HCT116 (cell line): ENCODE measurements around the gene TSC2. TPM values are rescaled to one million over a fixed set of nuclear protein-coding genes. Genes with fewer than 3 reads are reported as not detected.

ENCODE experiments used
- ATAC-seq: fragments of 200-7000 bp; cut with Tn5 transposase; 2 replicates; pipeline ENCODE4 v1.9.1; 2020; ENCODE audit warnings: mild to moderate bottlenecking, moderate library complexity
- BruUV-seq: library from RNA; stranded (reverse); fragments of 400-500 nt; replicated peaks from 2 replicates; lab custom pipeline; 2021; lab: Mats Ljungman, UMichigan
- CTCF ChIA-PET: fragments of 300-600 bp; sonication (Branson Sonifier 250); formaldehyde crosslinking; loops from one replicate; lab custom pipeline; 2021; ENCODE audit warnings: antibody characterized with exemption; lab: Charles Lee
- POLR2A ChIA-PET: fragments of 300-600, 350-600 bp; sonication (Branson Sonifier 250); formaldehyde crosslinking; loops from one replicate; lab custom pipeline; 2021; ENCODE audit warnings: antibody characterized with exemption; lab: Charles Lee
- RAD21 ChIA-PET, 2 experiments: fragments of 300-600 bp; sonication (Branson Sonifier 250); formaldehyde crosslinking; loops; one replicate each; lab custom pipeline; 2023; ENCODE audit warnings: low total read pairs in 2 of 2; ENCODE audit not compliant: uncharacterized antibody in 2 of 2, unreplicated experiment in 2 of 2, low non-redundant PET in 1 of 2; lab: Charles Lee
- DNase-seq: peaks from one replicate; pipeline ENCODE4 v3.0.0-alpha.2; 2010; ENCODE audit warnings: low read depth, low spot score
- H2AFZ ChIP-seq: fragments of 200-600 bp; shearing (Covaris generic), sonication (generic); 2 replicates; pipeline ENCODE4 v1.6.1; 2017; ENCODE audit warnings: low read depth, mixed run types, mixed read lengths, antibody characterized with exemption, low read length; ENCODE audit not compliant: poor library complexity, severe bottlenecking
- H3K27ac ChIP-seq: 2 replicates; pipeline ENCODE4 v1.5.1; 2012; ENCODE audit warnings: low read depth, low read length
- H3K27me3 ChIP-seq: fragments of 200-600 bp; sonication (generic); 2 replicates; pipeline ENCODE4 v1.6.1; 2016; ENCODE audit warnings: mixed run types, low read length, mixed read lengths; ENCODE audit not compliant: insufficient read depth
- H3K36me3 ChIP-seq, 2 experiments: fragments of 200-500 bp in 1 of 2; fragments of 200-600 bp in 1 of 2; sonication (Bioruptor generic) in 1 of 2; sonication (generic) in 1 of 2; 2 replicates each; pipeline versions ENCODE4 v1.5.1 to v1.6.1; 2014 to 2016; ENCODE audit warnings: low read length in 2 of 2, inconsistent platforms in 1 of 2, mixed read lengths in 1 of 2, mixed run types in 1 of 2; ENCODE audit not compliant: insufficient read depth in 2 of 2, control insufficient read depth in 1 of 2
- H3K4me1 ChIP-seq, 2 experiments: fragments of 200-600 bp in 1 of 2; sonication (generic) in 1 of 2; 2 replicates each; pipeline versions ENCODE4 v1.5.1 to v1.6.1; 2012 to 2017; ENCODE audit warnings: low read length in 2 of 2, inconsistent platforms in 1 of 2, mild to moderate bottlenecking in 1 of 2, mixed read lengths in 1 of 2, mixed run types in 1 of 2, moderate library complexity in 1 of 2; ENCODE audit not compliant: insufficient read depth in 2 of 2, control insufficient read depth in 1 of 2
- H3K4me2 ChIP-seq: fragments of 200-600 bp; sonication (generic); 2 replicates; pipeline ENCODE4 v1.6.1; 2017; ENCODE audit warnings: mixed run types, low read length, mixed read lengths
- H3K4me3 ChIP-seq, 2 experiments: fragments of 200-600 bp in 1 of 2; sonication (generic) in 1 of 2; replicated peaks in 1 of 2; 2 replicates each; pipeline ENCODE4 v1.5.1; 2011 to 2016; ENCODE audit warnings: low read length in 2 of 2, control low read depth in 1 of 2, low read depth in 1 of 2, mild to moderate bottlenecking in 1 of 2, mixed read lengths in 1 of 2, mixed run types in 1 of 2
- H3K79me2 ChIP-seq: fragments of 200-600 bp; sonication (generic); 2 replicates; pipeline ENCODE4 v1.6.1; 2017; ENCODE audit warnings: mild to moderate bottlenecking, mixed run types, low read length, moderate library complexity, mixed read lengths; ENCODE audit not compliant: insufficient read depth
- H3K9ac ChIP-seq: fragments of 200-600 bp; sonication (generic); 2 replicates; pipeline ENCODE4 v1.6.1; 2016; ENCODE audit warnings: low read length, mixed read lengths
- H3K9me2 ChIP-seq: fragments of 200-600 bp; sonication (generic), shearing (Covaris generic); 2 replicates; pipeline ENCODE4 v1.6.1; 2017; ENCODE audit warnings: mixed run types, mild to moderate bottlenecking, moderate library complexity; ENCODE audit not compliant: insufficient read depth
- H3K9me3 ChIP-seq, 2 experiments: fragments of 200-500 bp in 1 of 2; fragments of 200-600 bp in 1 of 2; sonication (Bioruptor generic) in 1 of 2; sonication (generic) in 1 of 2; 2 replicates each; pipeline ENCODE4 v1.6.1; 2014 to 2017; ENCODE audit warnings: low read length in 2 of 2, mixed read lengths in 2 of 2, inconsistent platforms in 1 of 2, low read depth in 1 of 2, mild to moderate bottlenecking in 1 of 2, mixed run types in 1 of 2, moderate library complexity in 1 of 2; ENCODE audit not compliant: control insufficient read depth in 1 of 2, insufficient read depth in 1 of 2
- H4K20me1 ChIP-seq: fragments of 200-600 bp; sonication (generic), shearing (Covaris generic); 2 replicates; pipeline ENCODE4 v1.6.1; 2017; ENCODE audit warnings: mixed run types, mild to moderate bottlenecking, moderate library complexity; ENCODE audit not compliant: insufficient read depth
- ATF3 ChIP-seq: IDR thresholded peaks from 2 replicates; pipeline ENCODE4 v1.6.1; 2012
- CBX3 ChIP-seq: IDR thresholded peaks from 2 replicates; pipeline ENCODE4 v1.6.1; 2012; ENCODE audit warnings: low read depth
- EGR1 ChIP-seq: IDR thresholded peaks from 2 replicates; pipeline ENCODE4 v1.6.1; 2012; ENCODE audit warnings: low read depth
- ELF1 ChIP-seq: IDR thresholded peaks from 2 replicates; pipeline ENCODE4 v1.6.1; 2012; ENCODE audit warnings: low read depth, borderline replicate concordance
- EZH2 ChIP-seq: fragments of 200-600 bp; sonication (generic); IDR thresholded peaks from 2 replicates; pipeline ENCODE4 v1.6.1; 2017; ENCODE audit warnings: antibody characterized with exemption, mixed run types
- EZH2phosphoT487 ChIP-seq: fragments of 200-600 bp; IDR thresholded peaks from 2 replicates; pipeline ENCODE4 v1.6.1; 2018; ENCODE audit warnings: antibody characterized with exemption, borderline replicate concordance
- FOSL1 ChIP-seq: IDR thresholded peaks from 2 replicates; pipeline ENCODE4 v1.6.1; 2012; ENCODE audit warnings: low read depth
- JUND ChIP-seq: IDR thresholded peaks from 2 replicates; pipeline ENCODE4 v1.6.1; 2012
- MAX ChIP-seq: IDR thresholded peaks from 2 replicates; pipeline ENCODE4 v1.6.1; 2012
- POLR2A ChIP-seq: IDR thresholded peaks from 2 replicates; pipeline ENCODE4 v1.7.0; 2011; ENCODE audit warnings: borderline replicate concordance; ENCODE audit not compliant: insufficient read depth, insufficient read length; ENCODE audit errors: extremely low read depth
- SIN3A ChIP-seq: IDR thresholded peaks from 2 replicates; pipeline ENCODE4 v1.6.1; 2012; ENCODE audit warnings: low read depth
- SP1 ChIP-seq: IDR thresholded peaks from 2 replicates; pipeline ENCODE4 v1.6.1; 2012; ENCODE audit warnings: low read depth
- SRF ChIP-seq: IDR thresholded peaks from 2 replicates; pipeline ENCODE4 v1.6.1; 2012; ENCODE audit warnings: low read depth
- TCF7L2 ChIP-seq: IDR thresholded peaks from 2 replicates; pipeline ENCODE4 v1.7.0; 2011; ENCODE audit warnings: borderline replicate concordance, inconsistent platforms; ENCODE audit not compliant: insufficient read depth, insufficient read length; ENCODE audit errors: extremely low read depth
- ZBTB33 ChIP-seq: IDR thresholded peaks from 2 replicates; pipeline ENCODE4 v1.6.1; 2011; ENCODE audit warnings: mild to moderate bottlenecking, low read length, moderate library complexity; ENCODE audit not compliant: insufficient replicate concordance; ENCODE audit errors: extremely low read depth
- ZNF274 ChIP-seq: fragments of 200-500 bp; sonication (Bioruptor generic); IDR thresholded peaks from 2 replicates; pipeline ENCODE4 v1.6.1; 2014; ENCODE audit warnings: mild to moderate bottlenecking, low read depth, low read length, inconsistent platforms
- intact Hi-C: fragments of 100-400 bp; cut with micrococcal nuclease; formaldehyde crosslinking; loops from 2 replicates; pipeline ENCODE4 v1.10.0; 2022
- total RNA-seq: library from RNA; stranded (reverse); gene quantifications from one replicate; pipeline ENCODE4 v1.2.1, GENCODE V29; 2021; ENCODE audit not compliant: unreplicated experiment

The TSC2 gene
- total RNA-seq, 1 experiment from 2014 or later, result 74.1 TPM

- ATAC-seq, result no peak
- CTCF ChIA-PET, result no interaction called here
- no peaks in the 10 kb centered on the region for H3K27me3 ChIP-seq
- peak overlapping the region; percentile 99 for H3K4me2 ChIP-seq
- RAD21 ChIA-PET, result interaction anchor here in 1 of 2 experiments (1.2 kb wide), 1 partner anchor 112 kb away, joined by 3 read pairs; no protein-coding TSS in a partner anchor
- H3K9me3 ChIP-seq, result no peaks in the 10 kb centered on the region
- POLR2A ChIA-PET, result no interaction called here
- H3K79me2 ChIP-seq, result peaks cover 14% of the 10 kb centered on the region; the same call in 1 of the 2 replicates
- intact Hi-C loops, result loop anchor here (10.0 kb wide), 1 partner anchor 227 kb away; the partner anchor contains the start of gene ECI1
- peak overlapping the region; percentile 76 for H3K9ac ChIP-seq
- no peak for DNase-seq
- H3K4me3 ChIP-seq, result peak overlapping the region; percentile 60 to 77
- H2AFZ ChIP-seq, result no peak overlapping the region
- BruUV-seq, result no TSS peak
- H3K36me3 ChIP-seq, result no peaks in the 10 kb centered on the region
- peak overlapping the region; percentile 72; the same call in 1 of the 2 replicates for H3K27ac ChIP-seq
- H3K9me2 ChIP-seq, result no peaks in the 10 kb centered on the region
- H4K20me1 ChIP-seq, result no peaks in the 10 kb centered on the region
- peaks cover 19 to 35% of the 10 kb centered on the region in 2 experiments for H3K4me1 ChIP-seq
- TF ChIP-seq POLR2A, result no peak
- TF ChIP-seq SIN3A, result no peak
- TF ChIP-seq SRF, result no peak
Measured at GRCh38 chr16:2028146-2028545, 19.6 kb upstream of the TSC2 start.

DNA sequence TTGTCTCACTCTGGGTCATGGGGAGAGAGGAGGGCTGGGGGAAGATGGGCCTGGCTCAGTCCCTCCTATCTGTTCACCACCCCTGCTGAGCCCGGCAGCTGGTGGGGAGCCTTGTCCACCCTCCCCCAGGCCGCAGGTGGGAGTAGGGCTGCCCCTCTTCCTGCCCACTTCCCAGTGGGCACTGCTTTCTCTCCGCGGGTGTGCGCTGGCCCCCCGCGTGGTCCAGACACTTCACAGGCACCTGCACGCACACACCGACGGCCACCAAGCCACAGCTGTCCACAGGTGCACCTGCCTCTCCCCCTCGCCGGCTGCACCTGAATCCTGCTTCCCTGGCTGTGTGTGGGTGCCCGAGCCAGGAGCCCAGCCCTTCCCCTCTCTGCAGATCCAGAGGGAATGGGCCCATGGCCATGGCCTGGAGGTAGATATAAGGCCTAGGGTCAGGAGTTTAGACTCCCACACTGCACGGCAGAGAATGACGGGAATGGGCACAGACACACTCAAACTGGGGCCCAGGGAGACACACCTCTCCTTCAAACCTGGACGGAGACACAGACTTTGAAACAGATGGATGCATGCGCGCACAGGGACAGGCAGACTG lies 19.1 kb upstream of the TSC2 start:
- no peak overlapping the region for H3K9ac ChIP-seq
- TF ChIP-seq ZNF274, result no peak
- TF ChIP-seq EZH2phosphoT487, result no peak
- no peak for TF ChIP-seq ELF1
- TF ChIP-seq SIN3A, result no peak
- TF ChIP-seq ATF3, result no peak
- no peak for TF ChIP-seq MAX
- TF ChIP-seq FOSL1, result no peak
- no peak for TF ChIP-seq CBX3
- TF ChIP-seq TCF7L2, result no peak
- TF ChIP-seq SP1, result no peak
- TF ChIP-seq EZH2, result no peak
- no peak for TF ChIP-seq EGR1
- no peak for TF ChIP-seq JUND
- TF ChIP-seq ZBTB33, result no peak

More for the DNA sequence above, 19.1 kb upstream of the TSC2 start:
- Histone ChIP-seq H3K27ac (no peak overlapping the region), H2AFZ (no peak overlapping the region), H3K36me3 (no peaks in the 10 kb centered on the region), H3K9me2 (no peaks in the 10 kb centered on the region), H3K4me1 (peaks cover 16 to 30% of the 10 kb centered on the region in 2 experiments), H3K79me2 (peaks cover 14% of the 10 kb centered on the region; the same call in 1 of the 2 replicates), H3K9me3 (no peaks in the 10 kb centered on the region), H3K4me2 (peak overlapping the region; percentile 99; the same call in 1 of the 2 replicates), H3K27me3 (no peaks in the 10 kb centered on the region), H4K20me1 (no peaks in the 10 kb centered on the region), H3K4me3 (no peak overlapping the region)
- ChIA-PET CTCF (no interaction called here), RAD21 (no interaction called here), POLR2A (no interaction called here)
- intact Hi-C loops, result loop anchor here (10.0 kb wide), 1 partner anchor 226 kb away; the partner anchor contains the start of gene ECI1
- ATAC-seq (no peak), DNase-seq (no peak)
- BruUV-seq, result no TSS peak
